Mesenchymal stem cell (in vitro differentiated cells and primary cell): ENCODE measurements around the gene GPR62.

Source experiments
- DNase-seq: peaks from one replicate; pipeline ENCODE4 v3.0.0-alpha.2; 2013
- H2AFZ ChIP-seq: one replicate; pipeline ENCODE4 v1.6.1; 2013; ENCODE audit warnings: low read depth, mild to moderate bottlenecking, control low read depth, inconsistent platforms, low read length, moderate library complexity
- H2AK5ac ChIP-seq: 2 replicates; pipeline ENCODE4 v1.6.1; 2013; ENCODE audit warnings: low read length, moderate library complexity, mild to moderate bottlenecking, inconsistent platforms; ENCODE audit not compliant: severe bottlenecking
- H2BK120ac ChIP-seq: one replicate; pipeline ENCODE4 v1.6.1; 2013; ENCODE audit warnings: low read depth, mild to moderate bottlenecking, inconsistent platforms, low read length, moderate library complexity
- H2BK12ac ChIP-seq, 2 experiments: one replicate each; pipeline ENCODE4 v1.6.1; 2013; ENCODE audit warnings: inconsistent platforms in 2 of 2, low read length in 2 of 2, mild to moderate bottlenecking in 2 of 2, moderate library complexity in 2 of 2, control low read depth in 1 of 2
- H2BK15ac ChIP-seq: one replicate; pipeline ENCODE4 v1.6.1; 2013; ENCODE audit warnings: mild to moderate bottlenecking, low read depth, inconsistent platforms; ENCODE audit not compliant: poor library complexity, severe bottlenecking
- H2BK5ac ChIP-seq: 2 replicates; pipeline ENCODE4 v1.6.1; 2013; ENCODE audit warnings: low read depth, mild to moderate bottlenecking, low read length, control low read depth, inconsistent platforms; ENCODE audit not compliant: poor library complexity, severe bottlenecking
- H3K14ac ChIP-seq, 2 experiments: one replicate each; pipeline ENCODE4 v1.6.1; 2013; ENCODE audit warnings: inconsistent platforms in 2 of 2, low read length in 2 of 2, control low read depth in 1 of 2, mild to moderate bottlenecking in 1 of 2, moderate library complexity in 1 of 2
- H3K18ac ChIP-seq, 2 experiments: one replicate each; pipeline ENCODE4 v1.6.1; 2013; ENCODE audit warnings: inconsistent platforms in 2 of 2, low read length in 2 of 2, control low read depth in 1 of 2, low read depth in 1 of 2, mild to moderate bottlenecking in 1 of 2
- H3K23ac ChIP-seq, 2 experiments: one replicate each; pipeline ENCODE4 v1.6.1; 2013; ENCODE audit warnings: inconsistent platforms in 2 of 2, low read length in 2 of 2, mild to moderate bottlenecking in 2 of 2, moderate library complexity in 2 of 2, control low read depth in 1 of 2
- H3K27ac ChIP-seq: 2 replicates; pipeline ENCODE4 v1.5.1; 2013; ENCODE audit warnings: mild to moderate bottlenecking, moderate library complexity, low read length, control low read depth, inconsistent platforms; ENCODE audit not compliant: poor library complexity, severe bottlenecking
- H3K27me3 ChIP-seq, 2 experiments: 2 replicates each; pipeline versions ENCODE4 v1.6.1 to v1.7.0; 2013; ENCODE audit warnings: low read length in 2 of 2, mild to moderate bottlenecking in 2 of 2, moderate library complexity in 2 of 2, control low read depth in 1 of 2, inconsistent platforms in 1 of 2; ENCODE audit not compliant: control insufficient read depth in 1 of 2, insufficient read depth in 1 of 2
- H3K36me3 ChIP-seq, 2 experiments: 2 replicates each; pipeline versions ENCODE4 v1.6.1 to v1.7.0; 2013; ENCODE audit warnings: low read length in 2 of 2, control low read depth in 1 of 2, inconsistent platforms in 1 of 2, low read depth in 1 of 2, mild to moderate bottlenecking in 1 of 2; ENCODE audit not compliant: insufficient read depth in 2 of 2, control insufficient read depth in 1 of 2
- H3K4ac ChIP-seq, 2 experiments: one replicate each; pipeline ENCODE4 v1.6.1; 2013; ENCODE audit warnings: inconsistent platforms in 2 of 2, low read length in 2 of 2, mild to moderate bottlenecking in 2 of 2, moderate library complexity in 2 of 2, control low read depth in 1 of 2, low read depth in 1 of 2
- H3K4me1 ChIP-seq: 2 replicates; pipeline ENCODE4 v1.6.1; 2013; ENCODE audit warnings: low read depth, low read length, control low read depth; ENCODE audit not compliant: control insufficient read depth, insufficient read depth
- H3K4me2 ChIP-seq: 2 replicates; pipeline ENCODE4 v1.6.1; 2013; ENCODE audit warnings: low read length, mild to moderate bottlenecking, inconsistent platforms; ENCODE audit not compliant: poor library complexity, severe bottlenecking
- H3K4me3 ChIP-seq, 2 experiments: 2 replicates each; pipeline versions ENCODE4 v1.5.1 to v1.7.0; 2013; ENCODE audit warnings: low read length in 2 of 2, mild to moderate bottlenecking in 2 of 2, control low read depth in 1 of 2, low read depth in 1 of 2; ENCODE audit not compliant: insufficient read depth in 1 of 2
- H3K79me1 ChIP-seq: replicated peaks from 2 replicates; pipeline ENCODE4 v1.6.1; 2013; ENCODE audit warnings: mild to moderate bottlenecking, control low read depth, low read length, inconsistent platforms; ENCODE audit not compliant: poor library complexity, severe bottlenecking
- H3K9ac ChIP-seq: 2 replicates; pipeline ENCODE4 v1.7.0; 2013; ENCODE audit warnings: mild to moderate bottlenecking, low read length, moderate library complexity
- H3K9me3 ChIP-seq: 2 replicates; pipeline ENCODE4 v1.7.0; 2013; ENCODE audit warnings: mild to moderate bottlenecking, low read length; ENCODE audit not compliant: control insufficient read depth
- H4K8ac ChIP-seq: one replicate; pipeline ENCODE4 v1.6.1; 2013; ENCODE audit warnings: inconsistent platforms, mild to moderate bottlenecking, low read length, moderate library complexity
- H4K91ac ChIP-seq: one replicate; pipeline ENCODE4 v1.6.1; 2013; ENCODE audit warnings: mild to moderate bottlenecking, low read length, inconsistent platforms
- WGBS: methylation state at CpG from one replicate; pipeline ENCODE4 v1.1.7; 2013; ENCODE audit warnings: mixed read lengths; 5-methylcytosine and 5-hydroxymethylcytosine counted together

Gene GPR62

DNA sequence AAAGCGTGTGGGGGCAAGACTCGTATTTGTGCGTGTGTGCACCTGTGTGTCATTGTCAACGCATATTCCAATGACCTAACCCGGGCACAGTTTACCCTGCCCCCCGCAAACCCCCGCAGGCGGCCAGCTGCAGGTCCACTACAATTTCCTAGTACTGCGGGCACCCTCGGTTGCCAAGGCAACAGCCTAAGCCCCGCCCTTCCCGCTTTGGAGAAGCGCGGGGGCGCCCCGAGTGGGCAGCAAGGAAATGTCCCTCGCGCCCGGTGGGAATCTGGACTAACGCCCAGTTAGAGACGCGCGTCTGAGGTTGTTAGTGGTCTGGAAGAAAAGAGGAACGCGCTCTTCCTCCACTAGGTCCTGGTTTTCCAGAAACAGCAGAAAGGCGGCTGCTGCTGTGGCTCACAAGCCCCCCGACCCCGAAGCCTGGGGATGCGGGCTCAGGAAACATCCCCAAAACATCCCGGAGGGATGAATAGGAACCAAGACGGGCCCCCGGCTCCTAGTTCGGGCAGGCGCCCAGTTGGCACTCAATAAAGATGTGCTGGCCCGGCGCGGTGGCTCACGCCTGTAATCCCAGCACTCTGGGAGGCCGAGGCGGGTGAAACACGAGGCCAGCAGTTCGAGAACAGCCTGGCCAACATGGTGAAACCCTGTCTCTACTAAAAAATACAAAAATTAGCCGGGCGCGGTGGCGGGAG lies 20.8 kb downstream of the GPR62 start:
- H3K9ac ChIP-seq = peak overlapping the region; percentile 97
- no peak overlapping the region for H4K91ac ChIP-seq
- no peak overlapping the region for H3K27ac ChIP-seq
- no peak overlapping the region for H2BK15ac ChIP-seq
- H2BK12ac ChIP-seq = no peak overlapping the region
- H3K4me1 ChIP-seq = peaks cover 29% of the 10 kb centered on the region
- peaks cover 7 to 16% of the 10 kb centered on the region in 2 experiments for H3K36me3 ChIP-seq
- H4K8ac ChIP-seq = no peak overlapping the region
- no peak overlapping the region for H3K14ac ChIP-seq
- H3K4me2 ChIP-seq = peak overlapping the region; percentile 95
- DNase-seq = peak; percentile 72
- H2AK5ac ChIP-seq = no peak overlapping the region
- no peak overlapping the region for H3K4ac ChIP-seq
- WGBS = 51% methylated on average over 46 of the region's 46 CpGs
- H3K4me3 ChIP-seq = peak overlapping the region in 1 of 2 experiments; percentile 97
- no peak overlapping the region for H3K18ac ChIP-seq
- H2BK120ac ChIP-seq = no peak overlapping the region
- peaks cover 19% of the 10 kb centered on the region for H3K79me1 ChIP-seq
- H2BK5ac ChIP-seq = no peak overlapping the region
- no peaks in the 10 kb centered on the region for H3K9me3 ChIP-seq
- H3K27me3 ChIP-seq = no peaks in the 10 kb centered on the region
- H3K23ac ChIP-seq = peak overlapping the region in 1 of 2 experiments; percentile 43
- no peak overlapping the region for H2AFZ ChIP-seq

DNA sequence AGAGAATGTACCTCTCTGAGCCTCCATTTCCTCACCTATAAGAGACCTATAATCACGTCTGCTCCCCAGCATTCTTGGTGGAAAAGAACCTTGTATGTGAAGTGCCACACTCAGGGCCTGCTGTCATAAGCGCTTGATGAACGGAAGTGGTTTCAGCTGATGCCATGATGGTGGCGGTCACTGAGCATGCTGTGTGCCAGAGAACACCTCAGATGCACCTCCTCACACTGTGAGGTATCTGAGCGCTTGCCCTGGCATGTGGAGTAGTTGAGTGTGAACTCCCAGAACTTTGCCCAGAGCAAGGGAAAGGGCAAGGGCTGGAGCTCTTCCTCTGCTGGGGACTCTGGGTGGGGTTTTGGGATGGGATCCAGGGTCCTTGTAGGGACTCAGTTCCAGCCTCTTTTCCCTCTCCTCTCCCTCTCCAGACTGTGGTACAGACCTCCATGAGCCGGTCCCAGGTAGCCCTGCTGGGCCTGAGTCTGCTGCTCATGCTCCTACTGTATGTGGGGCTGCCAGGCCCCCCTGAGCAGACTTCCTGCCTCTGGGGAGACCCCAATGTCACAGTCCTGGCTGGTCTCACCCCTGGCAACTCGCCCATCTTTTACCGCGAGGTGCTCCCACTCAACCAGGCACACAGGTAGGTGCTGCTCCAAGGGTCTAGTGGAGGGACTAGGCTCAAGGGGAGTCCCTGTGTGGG lies 22.4 kb downstream of the GPR62 start:
- Histone ChIP-seq H2BK15ac (no peak overlapping the region), H3K23ac (no peak overlapping the region), H2AK5ac (no peak overlapping the region), H2BK5ac (no peak overlapping the region), H2BK120ac (no peak overlapping the region), H3K36me3 (peaks cover 0 to 12% of the 10 kb centered on the region in 2 experiments), H3K4me1 (peaks cover 27% of the 10 kb centered on the region), H2AFZ (no peak overlapping the region), H4K8ac (no peak overlapping the region), H3K4me2 (no peak overlapping the region), H4K91ac (no peak overlapping the region), H3K9me3 (no peaks in the 10 kb centered on the region), H3K4ac (no peak overlapping the region), H3K27ac (no peak overlapping the region), H2BK12ac (no peak overlapping the region), H3K4me3 (no peak overlapping the region), H3K79me1 (peaks cover 19% of the 10 kb centered on the region), H3K14ac (no peak overlapping the region), H3K9ac (no peak overlapping the region), H3K18ac (no peak overlapping the region), H3K27me3 (no peaks in the 10 kb centered on the region)
- DNase-seq = no peak
- 96% methylated on average over 8 of the region's 9 CpGs for WGBS

DNA sequence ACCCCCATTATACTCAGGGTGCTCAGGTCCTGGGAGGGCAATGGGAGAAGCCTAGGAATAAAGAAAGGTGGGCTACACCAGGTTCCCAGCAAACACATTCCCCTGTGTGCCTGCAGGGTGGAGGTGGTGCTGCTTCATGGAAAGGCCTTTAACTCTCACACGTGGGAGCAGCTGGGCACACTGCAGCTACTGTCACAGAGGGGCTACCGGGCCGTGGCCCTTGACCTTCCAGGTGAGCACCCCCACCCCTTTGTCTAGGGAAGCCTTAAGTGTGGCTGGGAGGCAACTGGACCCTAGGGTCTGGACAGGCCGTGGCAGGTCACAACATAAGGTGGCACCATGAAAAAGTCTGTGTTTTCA lies 22.9 kb downstream of the GPR62 start:
- Histone ChIP-seq H4K8ac (no peak overlapping the region), H3K27me3 (no peaks in the 10 kb centered on the region)
- WGBS = 78% methylated on average over 3 of the region's 4 CpGs

DNA sequence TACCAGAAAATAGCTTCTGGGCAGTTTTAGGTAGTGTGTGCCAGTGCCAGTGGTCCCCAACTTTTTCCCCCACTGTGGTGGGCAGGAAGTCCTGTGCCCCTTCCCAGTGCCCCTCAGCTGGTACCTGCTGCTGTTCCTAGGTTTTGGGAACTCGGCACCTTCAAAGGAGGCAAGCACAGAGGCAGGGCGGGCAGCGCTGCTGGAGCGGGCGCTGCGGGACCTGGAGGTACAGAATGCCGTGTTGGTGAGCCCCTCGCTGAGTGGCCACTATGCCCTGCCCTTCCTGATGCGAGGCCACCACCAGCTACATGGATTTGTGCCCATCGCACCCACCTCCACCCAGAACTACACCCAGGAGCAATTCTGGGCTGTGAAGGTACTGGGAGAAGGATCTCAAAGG lies 25.1 kb downstream of the GPR62 start:
- no peak overlapping the region for H2BK120ac ChIP-seq
- peaks cover 12% of the 10 kb centered on the region for H3K79me1 ChIP-seq
- H3K9me3 ChIP-seq = no peaks in the 10 kb centered on the region
- peak overlapping the region; percentile 8 for H4K91ac ChIP-seq
- H2BK15ac ChIP-seq = no peak overlapping the region
- WGBS = 97% methylated on average over 8 of the region's 10 CpGs
- H2BK5ac ChIP-seq = no peak overlapping the region
- no peak overlapping the region for H3K4ac ChIP-seq
- H3K14ac ChIP-seq = no peak overlapping the region
- peaks cover 25% of the 10 kb centered on the region for H3K4me1 ChIP-seq
- no peak overlapping the region for H3K27ac ChIP-seq
- DNase-seq = no peak
- no peak overlapping the region for H3K18ac ChIP-seq
- no peak overlapping the region for H4K8ac ChIP-seq
- H2BK12ac ChIP-seq = no peak overlapping the region
- H2AFZ ChIP-seq = no peak overlapping the region
- no peak overlapping the region for H3K23ac ChIP-seq
- H2AK5ac ChIP-seq = no peak overlapping the region
- no peaks in the 10 kb centered on the region for H3K27me3 ChIP-seq
- H3K36me3 ChIP-seq = peaks cover 0 to 12% of the 10 kb centered on the region in 2 experiments
- no peak overlapping the region for H3K9ac ChIP-seq
- H3K4me2 ChIP-seq = no peak overlapping the region
- no peak overlapping the region for H3K4me3 ChIP-seq

More for the DNA sequence above, 22.9 kb downstream of the GPR62 start:
- no peak overlapping the region for H3K4me2 ChIP-seq
- H3K18ac ChIP-seq = no peak overlapping the region
- no peak overlapping the region for H3K14ac ChIP-seq
- no peak overlapping the region for H2BK12ac ChIP-seq
- H2AK5ac ChIP-seq = no peak overlapping the region
- H3K9ac ChIP-seq = no peak overlapping the region
- DNase-seq = no peak
- H2BK120ac ChIP-seq = no peak overlapping the region
- H2BK15ac ChIP-seq = no peak overlapping the region
- H3K4ac ChIP-seq = no peak overlapping the region
- H3K27ac ChIP-seq = no peak overlapping the region
- no peak overlapping the region for H2AFZ ChIP-seq
- peaks cover 19% of the 10 kb centered on the region for H3K79me1 ChIP-seq
- no peak overlapping the region for H3K4me3 ChIP-seq
- H4K91ac ChIP-seq = no peak overlapping the region
- H3K36me3 ChIP-seq = peaks cover 0 to 12% of the 10 kb centered on the region in 2 experiments
- no peak overlapping the region for H2BK5ac ChIP-seq
- no peak overlapping the region for H3K23ac ChIP-seq
- no peaks in the 10 kb centered on the region for H3K9me3 ChIP-seq
- H3K4me1 ChIP-seq = peaks cover 28% of the 10 kb centered on the region
